ENCODE data around the gene ZNF521.
A peak's percentile ranks its signal among the peaks of the same experiment; 100 is the strongest.

ZNF521 gene

GRCh38 chr18:25307192-25307591 is 44.8 kb downstream of the ZNF521 start:
- no peak for TF ChIP-seq CTCF (IDR thresholded peaks at IDR 0.05; ENCODE audit: low read depth, low read length)
- no peak overlapping the region for H3K4me3 ChIP-seq (ENCODE audit: low read depth, low read length)

GRCh38 chr18:25306671-25307070 is 45.3 kb downstream of the ZNF521 start:
- no peak overlapping the region for H3K4me3 ChIP-seq (ENCODE audit: low read depth, low read length)
- TF ChIP-seq CTCF (IDR thresholded peaks at IDR 0.05; ENCODE audit: low read depth, low read length): no peak

- TF ChIP-seq CTCF (IDR thresholded peaks at IDR 0.05; ENCODE audit: low read depth, low read length): no peak
These were observed 46.4 kb downstream of the ZNF521 start for GRCh38 chr18:25305584-25305983.

GRCh38 chr18:25300492-25300891 is 51.5 kb downstream of the ZNF521 start:
- no peak overlapping the region for H3K4me3 ChIP-seq (ENCODE audit: low read depth, low read length)
- no peak for TF ChIP-seq CTCF (IDR thresholded peaks at IDR 0.05; ENCODE audit: low read depth, low read length)

More at GRCh38 chr18:25305584-25305983, 46.4 kb downstream of the ZNF521 start:
- no peak overlapping the region for H3K4me3 ChIP-seq (ENCODE audit: low read depth, low read length)

- H3K4me3 ChIP-seq (ENCODE audit: low read depth, low read length): peak overlapping the region; percentile 18; the same call in 1 of the 2 replicates
- TF ChIP-seq CTCF (IDR thresholded peaks at IDR 0.05; ENCODE audit: low read depth, low read length): no peak
These were observed 52.3 kb downstream of the ZNF521 start for GRCh38 chr18:25299426-25300300.

GRCh38 chr18:25298853-25299274 is 53.1 kb downstream of the ZNF521 start:
- peak overlapping the region; percentile 18; the same call in 1 of the 2 replicates for H3K4me3 ChIP-seq (ENCODE audit: low read depth, low read length)
- TF ChIP-seq CTCF (IDR thresholded peaks at IDR 0.05; ENCODE audit: low read depth, low read length): no peak

- H3K4me3 ChIP-seq (ENCODE audit: low read depth, low read length): no peak overlapping the region
- no peak for TF ChIP-seq CTCF (IDR thresholded peaks at IDR 0.05; ENCODE audit: low read depth, low read length)
These were observed 56.3 kb downstream of the ZNF521 start for GRCh38 chr18:25295624-25296138.
